K562 treated with DMSO at 1 percent for 12 hours (cell line): ENCODE measurements around the gene CCDC91. TPM values are rescaled to one million over a fixed set of nuclear protein-coding genes. Genes with fewer than 3 reads are reported as not detected.

Experiments used
- total RNA-seq: library from RNA; unstranded; fragments of 300-600 nt; gene quantifications from 2 replicates; pipeline ENCODE4 v1.2.3, GENCODE V29; 2022; ENCODE audit not compliant: insufficient read depth

CCDC91 gene, protein sequence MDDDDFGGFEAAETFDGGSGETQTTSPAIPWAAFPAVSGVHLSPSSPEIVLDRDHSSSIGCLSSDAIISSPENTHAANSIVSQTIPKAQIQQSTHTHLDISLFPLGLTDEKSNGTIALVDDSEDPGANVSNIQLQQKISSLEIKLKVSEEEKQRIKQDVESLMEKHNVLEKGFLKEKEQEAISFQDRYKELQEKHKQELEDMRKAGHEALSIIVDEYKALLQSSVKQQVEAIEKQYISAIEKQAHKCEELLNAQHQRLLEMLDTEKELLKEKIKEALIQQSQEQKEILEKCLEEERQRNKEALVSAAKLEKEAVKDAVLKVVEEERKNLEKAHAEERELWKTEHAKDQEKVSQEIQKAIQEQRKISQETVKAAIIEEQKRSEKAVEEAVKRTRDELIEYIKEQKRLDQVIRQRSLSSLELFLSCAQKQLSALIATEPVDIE
- total RNA-seq = 7.6 and 24.4 TPM in 2 replicates

GRCh38 chr12:28190321-28191050 lies at the start of gene CCDC91:
TSS of gene CCDC91 (plus strand) at chr12:28190456. CDS start at chr12:28257216, 66,760 bp downstream.

Other genes with a start within 250 kb of the CCDC91 start
- 3.3 and 4.2 TPM in 2 replicates for gene PTHLH, start 217.7 kb upstream of the CCDC91 start, total RNA-seq